Activated CD4-positive, alpha-beta T cell treated with anti-CD3 and anti-CD28 coated beads, Interleukin-2, amount 50 U/mL, for 24 hours (primary cell): Measurements from ENCODE around the gene FRS3.
A peak's percentile ranks its signal among the peaks of the same experiment; 100 is the strongest.
"Not testable (repeated sequence)": the region's sequence is repeated elsewhere in the genome, so short reads cannot be mapped to it uniquely, and the experiment has no call there.

Experiments used
- DNase-seq, 2 donors: peaks; one replicate each; pipeline ENCODE4 v3.0.0-alpha.2; 2020; ENCODE audit warnings: low read depth in 1 of 2, low spot score in 1 of 2

Gene FRS3

GRCh38 chr6:41779788-41780550 lies at the start of gene FRS3:
TSS of gene FRS3 (minus strand) at chr6:41779900. CDS start at chr6:41776987, 2,913 bp downstream.
- peak; percentile 99 for DNase-seq

- no peak for DNase-seq
Observed at GRCh38 chr6:41826343-41827022, 46.8 kb upstream of the FRS3 start.

GRCh38 chr6:41824571-41825569 lies 45.2 kb upstream of the FRS3 start:
- no peak for DNase-seq

- DNase-seq = no peak
Observed at GRCh38 chr6:41823178-41823577, 43.5 kb upstream of the FRS3 start.

- DNase-seq = no peak
Observed at GRCh38 chr6:41822021-41822420, 42.3 kb upstream of the FRS3 start.

GRCh38 chr6:41821266-41821665 lies 41.6 kb upstream of the FRS3 start:
- DNase-seq = no peak

GRCh38 chr6:41818271-41819054 lies 38.8 kb upstream of the FRS3 start:
- no peak for DNase-seq

GRCh38 chr6:41815587-41815986 lies 35.9 kb upstream of the FRS3 start:
- no peak for DNase-seq

GRCh38 chr6:41814629-41815028 lies 34.9 kb upstream of the FRS3 start:
- no peak for DNase-seq

GRCh38 chr6:41813956-41814355 lies 34.3 kb upstream of the FRS3 start:
- DNase-seq = no peak

- no peak for DNase-seq
Observed at GRCh38 chr6:41813469-41813868, 33.8 kb upstream of the FRS3 start.

GRCh38 chr6:41811946-41812345 lies 32.2 kb upstream of the FRS3 start:
- DNase-seq = not testable (repeated sequence)

GRCh38 chr6:41811095-41811494 lies 31.4 kb upstream of the FRS3 start:
- no peak for DNase-seq

- DNase-seq = no peak
Observed at GRCh38 chr6:41805830-41806774, 26.4 kb upstream of the FRS3 start.

- DNase-seq = no peak
Observed at GRCh38 chr6:41801380-41801779, 21.7 kb upstream of the FRS3 start.

- no peak for DNase-seq
Observed at GRCh38 chr6:41799559-41799911, 19.8 kb upstream of the FRS3 start.

GRCh38 chr6:41798901-41799558 lies 19.3 kb upstream of the FRS3 start:
- no peak for DNase-seq

- no peak for DNase-seq
Observed at GRCh38 chr6:41796474-41796873, 16.8 kb upstream of the FRS3 start.

GRCh38 chr6:41791984-41792383 lies 12.3 kb upstream of the FRS3 start:
- no peak for DNase-seq
